ENCODE measurements around the gene IP6K1.
A peak's percentile ranks its signal among the peaks of the same experiment; 100 is the strongest.
"Not testable (repeated sequence)": the region's sequence is repeated elsewhere in the genome, so short reads cannot be mapped to it uniquely, and the experiment has no call there.

IP6K1 gene

GRCh38 chr3:49761661-49762060 lies 24.7 kb downstream of the IP6K1 start:
- DNase-seq = no peak

GRCh38 chr3:49759226-49759625 lies 27.1 kb downstream of the IP6K1 start:
- no peak for DNase-seq

GRCh38 chr3:49757197-49757596 lies 29.1 kb downstream of the IP6K1 start:
- no peak for DNase-seq

- DNase-seq = no peak
Measured at GRCh38 chr3:49756036-49756435, 30.3 kb downstream of the IP6K1 start.

GRCh38 chr3:49754536-49754935 lies 31.8 kb downstream of the IP6K1 start:
- DNase-seq = no peak

GRCh38 chr3:49751501-49751900 lies 34.8 kb downstream of the IP6K1 start:
- no peak for DNase-seq

GRCh38 chr3:49750056-49750455 lies 36.3 kb downstream of the IP6K1 start:
- no peak for DNase-seq

GRCh38 chr3:49748874-49749273 lies 37.5 kb downstream of the IP6K1 start:
- DNase-seq = not testable (repeated sequence)

GRCh38 chr3:49747792-49748480 lies 38.4 kb downstream of the IP6K1 start:
- no peak for DNase-seq

- DNase-seq = no peak
Measured at GRCh38 chr3:49745986-49746385, 40.4 kb downstream of the IP6K1 start.

GRCh38 chr3:49740427-49740826 lies 45.9 kb downstream of the IP6K1 start:
- no peak for DNase-seq

GRCh38 chr3:49738067-49738713 lies 48.2 kb downstream of the IP6K1 start:
- no peak for DNase-seq

- DNase-seq = no peak
Measured at GRCh38 chr3:49734752-49735151, 51.6 kb downstream of the IP6K1 start.

GRCh38 chr3:49733551-49733950 lies 52.8 kb downstream of the IP6K1 start:
- DNase-seq = no peak

- DNase-seq = no peak
Measured at GRCh38 chr3:49732597-49732996, 53.7 kb downstream of the IP6K1 start.

GRCh38 chr3:49729966-49730609 lies 56.3 kb downstream of the IP6K1 start:
- no peak for DNase-seq

GRCh38 chr3:49727924-49728361 lies 58.4 kb downstream of the IP6K1 start:
- no peak for DNase-seq

- no peak for DNase-seq
Measured at GRCh38 chr3:49727154-49727923, 59.0 kb downstream of the IP6K1 start.

- DNase-seq = no peak
Measured at GRCh38 chr3:49725906-49726681, 60.2 kb downstream of the IP6K1 start.

- no peak for DNase-seq
Measured at GRCh38 chr3:49724586-49724985, 61.8 kb downstream of the IP6K1 start.

GRCh38 chr3:49723628-49724551 lies 62.5 kb downstream of the IP6K1 start, which contains the start of gene GMPPB:
TSS of gene GMPPB (minus strand) at chr3:49723951. CDS start at chr3:49723726, 225 bp downstream.
- peak; percentile 98 for DNase-seq
